22Rv1 (cell line): Measurements from ENCODE around the gene RAP1A.

ENCODE experiments used
- H3K27ac ChIP-seq: fragments of 450-650 bp; 2 replicates; pipeline ENCODE4 v1.5.1; 2017
- ZFX ChIP-seq: fragments of 450-650 bp; IDR thresholded peaks from 2 replicates; pipeline ENCODE4 v1.6.1; 2017; ENCODE audit warnings: antibody characterized with exemption, borderline replicate concordance
- TF ChIP-seq, protein P1 (sequence below): fragments of 450-650 bp; IDR thresholded peaks from 2 replicates; pipeline ENCODE4 v1.5.1; 2017; ENCODE audit warnings: mild to moderate bottlenecking

Gene RAP1A

DNA sequence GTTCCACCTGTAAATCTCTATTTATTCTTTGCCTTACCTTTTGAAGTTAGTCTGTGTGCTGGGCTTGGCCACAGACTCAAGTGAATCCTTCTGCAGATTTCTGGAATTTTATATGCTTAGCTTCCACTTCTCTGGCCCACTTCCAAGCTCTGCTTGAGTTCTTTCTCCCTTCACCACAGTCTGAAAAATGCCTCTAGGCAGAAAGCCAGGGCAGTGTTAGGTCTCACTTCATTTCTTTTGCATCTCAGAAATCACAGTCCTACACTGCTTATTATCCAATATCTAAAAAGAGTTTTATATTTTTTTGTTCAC is 70.7 kb downstream of the RAP1A start:
- no peak for TF ChIP-seq ZFX
- TF ChIP-seq, protein P1, sequence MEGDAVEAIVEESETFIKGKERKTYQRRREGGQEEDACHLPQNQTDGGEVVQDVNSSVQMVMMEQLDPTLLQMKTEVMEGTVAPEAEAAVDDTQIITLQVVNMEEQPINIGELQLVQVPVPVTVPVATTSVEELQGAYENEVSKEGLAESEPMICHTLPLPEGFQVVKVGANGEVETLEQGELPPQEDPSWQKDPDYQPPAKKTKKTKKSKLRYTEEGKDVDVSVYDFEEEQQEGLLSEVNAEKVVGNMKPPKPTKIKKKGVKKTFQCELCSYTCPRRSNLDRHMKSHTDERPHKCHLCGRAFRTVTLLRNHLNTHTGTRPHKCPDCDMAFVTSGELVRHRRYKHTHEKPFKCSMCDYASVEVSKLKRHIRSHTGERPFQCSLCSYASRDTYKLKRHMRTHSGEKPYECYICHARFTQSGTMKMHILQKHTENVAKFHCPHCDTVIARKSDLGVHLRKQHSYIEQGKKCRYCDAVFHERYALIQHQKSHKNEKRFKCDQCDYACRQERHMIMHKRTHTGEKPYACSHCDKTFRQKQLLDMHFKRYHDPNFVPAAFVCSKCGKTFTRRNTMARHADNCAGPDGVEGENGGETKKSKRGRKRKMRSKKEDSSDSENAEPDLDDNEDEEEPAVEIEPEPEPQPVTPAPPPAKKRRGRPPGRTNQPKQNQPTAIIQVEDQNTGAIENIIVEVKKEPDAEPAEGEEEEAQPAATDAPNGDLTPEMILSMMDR: no peak
- no peak overlapping the region for H3K27ac ChIP-seq

DNA sequence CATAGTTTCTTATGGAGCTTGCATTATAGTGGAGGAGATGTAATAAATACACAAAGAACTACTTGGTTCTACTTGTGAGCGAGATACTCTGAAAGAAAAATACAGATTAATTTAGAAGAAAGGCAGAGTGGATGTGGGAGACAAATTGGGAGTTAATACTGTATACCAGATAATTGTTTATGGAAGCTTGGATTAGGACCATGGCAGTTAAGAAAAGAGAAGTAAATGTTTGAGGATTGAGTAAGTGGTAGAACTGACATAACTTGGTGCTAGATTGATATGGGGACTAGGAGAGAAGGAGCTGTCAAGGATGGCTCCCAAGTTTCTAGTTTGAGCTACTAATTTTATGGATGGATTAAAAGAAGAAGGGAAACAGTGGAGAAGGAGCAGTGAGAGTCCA is 72.3 kb downstream of the RAP1A start:
- no peak overlapping the region for H3K27ac ChIP-seq
- TF ChIP-seq, protein P1: no peak
- TF ChIP-seq ZFX: no peak

DNA sequence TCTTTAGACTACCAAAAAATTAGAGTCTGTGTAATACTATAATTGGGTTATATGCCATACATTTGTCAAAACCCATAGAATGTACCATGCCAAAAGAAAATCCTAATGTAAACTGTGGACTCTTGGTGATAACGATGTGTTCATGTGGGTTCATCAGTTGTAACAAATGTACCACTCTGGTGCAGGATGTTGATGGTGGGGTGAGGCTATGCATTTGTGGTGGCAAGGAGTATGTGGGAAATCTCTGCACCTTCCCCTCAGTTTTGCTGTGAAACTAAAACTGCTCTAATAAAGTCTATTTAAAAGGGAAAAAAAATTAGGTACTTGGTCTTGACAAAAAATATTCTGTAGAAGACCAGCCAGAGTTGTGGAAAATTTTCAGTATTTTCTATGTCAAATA is 76.2 kb downstream of the RAP1A start:
- H3K27ac ChIP-seq: no peak overlapping the region
- TF ChIP-seq, protein P1: no peak
- no peak for TF ChIP-seq ZFX

DNA sequence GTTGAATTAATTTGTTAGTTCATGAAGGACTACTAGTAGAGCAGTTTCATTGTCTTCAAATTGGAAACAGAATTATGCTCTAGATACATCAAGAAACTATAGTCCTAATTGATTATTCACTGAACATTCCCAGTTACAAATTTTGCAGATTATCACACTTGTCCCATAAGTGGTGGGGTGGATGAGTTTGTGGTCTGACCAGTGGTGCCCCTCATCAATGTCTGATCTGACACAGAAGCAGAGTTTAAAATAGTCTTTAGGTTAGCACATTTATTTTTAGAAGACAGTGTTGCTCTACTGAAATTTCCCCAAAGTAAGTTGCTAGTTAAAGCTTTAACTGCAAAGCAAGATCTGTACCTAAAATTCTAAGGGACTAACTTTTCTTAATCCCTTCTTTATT is 76.7 kb downstream of the RAP1A start:
- no peak for TF ChIP-seq ZFX
- TF ChIP-seq, protein P1: no peak
- no peak overlapping the region for H3K27ac ChIP-seq

DNA sequence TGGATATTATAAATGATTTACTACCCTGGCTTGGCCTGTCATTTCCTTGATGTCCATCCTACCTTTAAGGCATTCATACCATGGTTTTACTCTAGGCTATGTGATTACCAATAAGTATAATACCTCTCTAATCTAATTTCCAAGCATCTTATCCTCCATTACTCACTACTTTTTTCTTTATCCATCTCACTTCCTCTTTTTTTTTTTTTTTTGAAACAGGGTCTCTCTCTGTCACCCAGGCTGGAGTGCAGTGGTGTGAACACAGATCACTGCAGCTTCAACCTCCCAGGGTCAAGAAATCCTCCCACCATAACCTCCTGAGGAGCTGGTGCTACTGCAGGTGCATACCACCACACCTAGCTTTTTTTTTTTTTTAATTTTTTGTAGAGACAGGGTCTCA is 79.7 kb downstream of the RAP1A start:
- no peak overlapping the region for H3K27ac ChIP-seq
- TF ChIP-seq, protein P1: no peak
- no peak for TF ChIP-seq ZFX

DNA sequence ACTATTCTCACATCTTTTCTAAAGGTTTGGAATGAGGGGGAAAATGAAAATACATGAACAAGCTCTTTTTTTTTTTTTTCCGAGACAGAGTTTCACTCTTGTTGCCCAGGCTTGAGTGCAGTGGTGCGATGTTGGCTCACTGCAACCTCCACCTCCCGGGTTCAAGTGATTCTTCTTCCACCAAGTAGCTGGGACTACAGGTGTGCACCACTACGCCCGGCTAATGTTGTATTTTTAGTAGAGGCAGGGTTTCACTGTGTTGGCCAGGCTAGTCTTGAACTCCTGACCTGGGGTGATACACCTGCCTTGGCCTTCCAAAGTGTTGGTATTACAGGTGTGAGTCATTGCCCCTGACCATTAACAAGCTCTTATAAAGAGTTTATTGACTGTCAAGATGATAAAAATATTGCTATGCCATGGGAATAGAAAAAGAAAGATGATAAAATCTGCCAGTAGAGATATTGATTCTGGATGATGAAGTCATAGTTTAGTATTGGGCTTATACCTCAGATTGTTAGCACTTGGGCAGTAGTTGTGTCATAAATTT is 83.0 kb downstream of the RAP1A start:
- H3K27ac ChIP-seq: no peak overlapping the region
- TF ChIP-seq, protein P1: no peak
- no peak for TF ChIP-seq ZFX

DNA sequence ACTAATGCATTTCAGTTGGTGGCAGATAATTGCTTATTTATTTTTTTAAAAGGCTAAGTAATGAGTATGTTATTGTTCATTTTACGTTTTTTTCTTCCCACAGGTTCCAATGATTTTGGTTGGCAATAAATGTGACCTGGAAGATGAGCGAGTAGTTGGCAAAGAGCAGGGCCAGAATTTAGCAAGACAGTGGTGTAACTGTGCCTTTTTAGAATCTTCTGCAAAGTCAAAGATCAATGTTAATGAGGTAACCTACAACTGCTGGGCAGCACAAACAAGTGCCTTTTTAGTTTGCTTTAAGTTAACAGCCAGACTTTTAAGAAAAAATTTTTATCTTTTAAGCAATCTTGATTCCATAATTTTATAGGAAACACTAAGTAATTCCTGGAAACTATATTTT is 84.7 kb downstream of the RAP1A start:
- TF ChIP-seq, protein P1: no peak
- no peak for TF ChIP-seq ZFX
- no peak overlapping the region for H3K27ac ChIP-seq
